ENCODE measurements around the gene RFX8. TPM values are rescaled to one million over a fixed set of nuclear protein-coding genes. Genes with fewer than 3 reads are reported as not detected.

Gene RFX8
- total and polyA plus RNA-seq, 2 of the 13 experiments (the other 11 are each of a cell fraction or from before 2014, with no cell fraction given) = not detected

DNA sequence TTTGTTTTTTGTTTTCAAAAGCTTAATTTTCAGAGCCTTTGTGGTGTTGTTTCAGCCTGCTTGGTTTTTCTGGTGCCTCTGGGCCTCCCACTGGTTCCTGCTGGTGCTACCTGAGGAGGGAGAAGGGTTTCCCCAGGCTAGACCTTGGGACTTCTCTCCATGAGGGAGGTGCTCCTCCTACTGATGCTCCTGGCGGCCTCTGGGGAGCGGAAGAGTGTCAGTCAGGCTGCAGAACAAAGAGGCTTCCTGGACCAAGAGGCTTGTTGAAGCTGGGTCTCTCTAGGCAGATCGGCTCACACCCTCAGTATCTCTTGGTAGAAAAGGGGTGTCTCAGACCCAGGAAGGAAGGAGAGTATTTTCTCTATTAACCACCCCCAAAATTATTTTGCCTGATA lies 32.2 kb downstream of the RFX8 start:
- Histone ChIP-seq H3K79me2 (ENCODE audit: insufficient read depth, low read length) (no peaks in the 10 kb centered on the region), H3K36me3 (replicated peaks in 1 of 2; ENCODE audit: control insufficient read depth in 1 of 2, insufficient read depth in 2 of 2, low read length in 2 of 2) (no peaks in the 10 kb centered on the region), H4K20me1 (ENCODE audit: insufficient read depth, low read length) (no peaks in the 10 kb centered on the region), H2AFZ (ENCODE audit: low read length) (no peak overlapping the region), H3K27me3 (ENCODE audit: control insufficient read depth in 1 of 2, insufficient read depth in 2 of 2, low read length in 2 of 2) (peaks cover 0 to 5% of the 10 kb centered on the region in 2 experiments; a peak in 1 of 5 replicates), H3K9ac (ENCODE audit: insufficient read depth, low read depth, low read length) (no peak overlapping the region), H3K4me2 (ENCODE audit: low read depth, low read length) (no peak overlapping the region), H3K9me3 (ENCODE audit: low read length) (no peaks in the 10 kb centered on the region), H3K4me3 (replicated peaks in 1 of 3; ENCODE audit: insufficient read depth in 1 of 3, low read depth in 2 of 3, low read length in 3 of 3) (no peak overlapping the region), H3K4me1 (ENCODE audit: insufficient read depth, low read length) (peaks cover 18% of the 10 kb centered on the region), H3K27ac (ENCODE audit: extremely low read length, insufficient read depth, low read length) (no peak overlapping the region)
- in situ Hi-C loops (cut with HindIII; ENCODE audit: extremely low pct_ligation_motif_present, low pct_unique_long_range_greater_than_20kb) (no loop called here), intact Hi-C loops (cut with micrococcal nuclease; ENCODE audit: unreplicated experiment) (no loop called here)
- ChIA-PET CTCF (ENCODE audit: low intra/inter-chr PET ratio, low total read pairs) (interaction anchor here (1.2 kb wide), 1 partner anchor 389 kb away, joined by 4 read pairs; no protein-coding TSS in a partner anchor), POLR2A (no interaction called here)
- DNase-seq (ENCODE audit: low spot score) (peak; percentile 59), FAIRE-seq (no peak), ATAC-seq (peak; percentile 92)
- no TSS peak for BruUV-seq (replicated peaks)
- WGBS (ENCODE audit: low lambda C conversion rate) = 0% methylated on average over 3 of the region's 3 CpGs
- peak; percentile 97 for TF ChIP-seq ZNF263 (CRISPR knock-in tag; IDR thresholded peaks at IDR 0.05)
- peak; percentile 59 for TF ChIP-seq XRCC5 (optimal IDR thresholded peaks at IDR 0.05; ENCODE audit: low read length)
- TF ChIP-seq, protein P1, sequence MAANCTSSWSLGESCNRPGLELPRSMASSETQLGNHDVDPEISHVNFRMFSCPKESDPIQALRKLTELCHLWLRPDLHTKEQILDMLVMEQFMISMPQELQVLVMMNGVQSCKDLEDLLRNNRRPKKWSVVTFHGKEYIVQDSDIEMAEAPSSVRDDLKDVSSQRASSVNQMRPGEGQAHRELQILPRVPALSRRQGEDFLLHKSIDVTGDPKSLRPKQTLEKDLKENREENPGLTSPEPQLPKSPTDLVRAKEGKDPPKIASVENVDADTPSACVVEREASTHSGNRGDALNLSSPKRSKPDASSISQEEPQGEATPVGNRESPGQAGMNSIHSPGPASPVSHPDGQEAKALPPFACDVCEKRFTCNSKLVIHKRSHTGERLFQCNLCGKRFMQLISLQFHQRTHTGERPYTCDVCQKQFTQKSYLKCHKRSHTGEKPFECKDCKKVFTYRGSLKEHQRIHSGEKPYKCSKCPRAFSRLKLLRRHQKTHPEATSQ (CRISPR knock-in tag; IDR thresholded peaks at IDR 0.05; ENCODE audit: borderline replicate concordance) = peak; percentile 73; the same call in 1 of the 2 replicates
- 0 out of 2 replicates have a peak, but pooled peaks have one; percentile 41 for TF ChIP-seq ZNF792 (CRISPR knock-in tag; IDR thresholded peaks at IDR 0.05)
- no peak for TF ChIP-seq ZNF746 (CRISPR knock-in tag; IDR thresholded peaks at IDR 0.05)
- no peak for TF ChIP-seq ZNF782 (CRISPR knock-in tag; IDR thresholded peaks at IDR 0.05; ENCODE audit: borderline replicate concordance)
- TF ChIP-seq NCOA2 (CRISPR knock-in tag; IDR thresholded peaks at IDR 0.05) = 0 out of 2 replicates have a peak, but pooled peaks have one; percentile 23
- TF ChIP-seq HOXA3 (CRISPR knock-in tag; IDR thresholded peaks at IDR 0.05) = peak; percentile 15; the same call in 1 of the 2 replicates
- TF ChIP-seq SMC3 (IDR thresholded peaks at IDR 0.05; ENCODE audit: low read length) = peak; percentile 57; the same call in 1 of the 2 replicates
- TF ChIP-seq RBAK (CRISPR knock-in tag; IDR thresholded peaks at IDR 0.05) = peak; percentile 83; the same call in 1 of the 2 replicates
- TF ChIP-seq, protein P2, sequence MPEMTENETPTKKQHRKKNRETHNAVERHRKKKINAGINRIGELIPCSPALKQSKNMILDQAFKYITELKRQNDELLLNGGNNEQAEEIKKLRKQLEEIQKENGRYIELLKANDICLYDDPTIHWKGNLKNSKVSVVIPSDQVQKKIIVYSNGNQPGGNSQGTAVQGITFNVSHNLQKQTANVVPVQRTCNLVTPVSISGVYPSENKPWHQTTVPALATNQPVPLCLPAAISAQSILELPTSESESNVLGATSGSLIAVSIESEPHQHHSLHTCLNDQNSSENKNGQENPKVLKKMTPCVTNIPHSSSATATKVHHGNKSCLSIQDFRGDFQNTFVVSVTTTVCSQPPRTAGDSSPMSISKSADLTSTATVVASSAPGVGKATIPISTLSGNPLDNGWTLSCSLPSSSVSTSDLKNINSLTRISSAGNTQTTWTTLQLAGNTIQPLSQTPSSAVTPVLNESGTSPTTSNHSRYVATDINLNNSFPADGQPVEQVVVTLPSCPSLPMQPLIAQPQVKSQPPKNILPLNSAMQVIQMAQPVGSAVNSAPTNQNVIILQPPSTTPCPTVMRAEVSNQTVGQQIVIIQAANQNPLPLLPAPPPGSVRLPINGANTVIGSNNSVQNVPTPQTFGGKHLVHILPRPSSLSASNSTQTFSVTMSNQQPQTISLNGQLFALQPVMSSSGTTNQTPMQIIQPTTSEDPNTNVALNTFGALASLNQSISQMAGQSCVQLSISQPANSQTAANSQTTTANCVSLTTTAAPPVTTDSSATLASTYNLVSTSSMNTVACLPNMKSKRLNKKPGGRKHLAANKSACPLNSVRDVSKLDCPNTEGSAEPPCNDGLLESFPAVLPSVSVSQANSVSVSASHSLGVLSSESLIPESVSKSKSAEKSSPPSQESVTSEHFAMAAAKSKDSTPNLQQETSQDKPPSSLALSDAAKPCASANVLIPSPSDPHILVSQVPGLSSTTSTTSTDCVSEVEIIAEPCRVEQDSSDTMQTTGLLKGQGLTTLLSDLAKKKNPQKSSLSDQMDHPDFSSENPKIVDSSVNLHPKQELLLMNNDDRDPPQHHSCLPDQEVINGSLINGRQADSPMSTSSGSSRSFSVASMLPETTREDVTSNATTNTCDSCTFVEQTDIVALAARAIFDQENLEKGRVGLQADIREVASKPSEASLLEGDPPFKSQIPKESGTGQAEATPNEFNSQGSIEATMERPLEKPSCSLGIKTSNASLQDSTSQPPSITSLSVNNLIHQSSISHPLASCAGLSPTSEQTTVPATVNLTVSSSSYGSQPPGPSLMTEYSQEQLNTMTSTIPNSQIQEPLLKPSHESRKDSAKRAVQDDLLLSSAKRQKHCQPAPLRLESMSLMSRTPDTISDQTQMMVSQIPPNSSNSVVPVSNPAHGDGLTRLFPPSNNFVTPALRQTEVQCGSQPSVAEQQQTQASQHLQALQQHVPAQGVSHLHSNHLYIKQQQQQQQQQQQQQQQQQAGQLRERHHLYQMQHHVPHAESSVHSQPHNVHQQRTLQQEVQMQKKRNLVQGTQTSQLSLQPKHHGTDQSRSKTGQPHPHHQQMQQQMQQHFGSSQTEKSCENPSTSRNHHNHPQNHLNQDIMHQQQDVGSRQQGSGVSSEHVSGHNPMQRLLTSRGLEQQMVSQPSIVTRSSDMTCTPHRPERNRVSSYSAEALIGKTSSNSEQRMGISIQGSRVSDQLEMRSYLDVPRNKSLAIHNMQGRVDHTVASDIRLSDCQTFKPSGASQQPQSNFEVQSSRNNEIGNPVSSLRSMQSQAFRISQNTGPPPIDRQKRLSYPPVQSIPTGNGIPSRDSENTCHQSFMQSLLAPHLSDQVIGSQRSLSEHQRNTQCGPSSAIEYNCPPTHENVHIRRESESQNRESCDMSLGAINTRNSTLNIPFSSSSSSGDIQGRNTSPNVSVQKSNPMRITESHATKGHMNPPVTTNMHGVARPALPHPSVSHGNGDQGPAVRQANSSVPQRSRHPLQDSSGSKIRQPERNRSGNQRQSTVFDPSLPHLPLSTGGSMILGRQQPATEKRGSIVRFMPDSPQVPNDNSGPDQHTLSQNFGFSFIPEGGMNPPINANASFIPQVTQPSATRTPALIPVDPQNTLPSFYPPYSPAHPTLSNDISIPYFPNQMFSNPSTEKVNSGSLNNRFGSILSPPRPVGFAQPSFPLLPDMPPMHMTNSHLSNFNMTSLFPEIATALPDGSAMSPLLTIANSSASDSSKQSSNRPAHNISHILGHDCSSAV (CRISPR knock-in tag; IDR thresholded peaks at IDR 0.05; ENCODE audit: borderline replicate concordance) = no peak
- TF ChIP-seq, protein P3, sequence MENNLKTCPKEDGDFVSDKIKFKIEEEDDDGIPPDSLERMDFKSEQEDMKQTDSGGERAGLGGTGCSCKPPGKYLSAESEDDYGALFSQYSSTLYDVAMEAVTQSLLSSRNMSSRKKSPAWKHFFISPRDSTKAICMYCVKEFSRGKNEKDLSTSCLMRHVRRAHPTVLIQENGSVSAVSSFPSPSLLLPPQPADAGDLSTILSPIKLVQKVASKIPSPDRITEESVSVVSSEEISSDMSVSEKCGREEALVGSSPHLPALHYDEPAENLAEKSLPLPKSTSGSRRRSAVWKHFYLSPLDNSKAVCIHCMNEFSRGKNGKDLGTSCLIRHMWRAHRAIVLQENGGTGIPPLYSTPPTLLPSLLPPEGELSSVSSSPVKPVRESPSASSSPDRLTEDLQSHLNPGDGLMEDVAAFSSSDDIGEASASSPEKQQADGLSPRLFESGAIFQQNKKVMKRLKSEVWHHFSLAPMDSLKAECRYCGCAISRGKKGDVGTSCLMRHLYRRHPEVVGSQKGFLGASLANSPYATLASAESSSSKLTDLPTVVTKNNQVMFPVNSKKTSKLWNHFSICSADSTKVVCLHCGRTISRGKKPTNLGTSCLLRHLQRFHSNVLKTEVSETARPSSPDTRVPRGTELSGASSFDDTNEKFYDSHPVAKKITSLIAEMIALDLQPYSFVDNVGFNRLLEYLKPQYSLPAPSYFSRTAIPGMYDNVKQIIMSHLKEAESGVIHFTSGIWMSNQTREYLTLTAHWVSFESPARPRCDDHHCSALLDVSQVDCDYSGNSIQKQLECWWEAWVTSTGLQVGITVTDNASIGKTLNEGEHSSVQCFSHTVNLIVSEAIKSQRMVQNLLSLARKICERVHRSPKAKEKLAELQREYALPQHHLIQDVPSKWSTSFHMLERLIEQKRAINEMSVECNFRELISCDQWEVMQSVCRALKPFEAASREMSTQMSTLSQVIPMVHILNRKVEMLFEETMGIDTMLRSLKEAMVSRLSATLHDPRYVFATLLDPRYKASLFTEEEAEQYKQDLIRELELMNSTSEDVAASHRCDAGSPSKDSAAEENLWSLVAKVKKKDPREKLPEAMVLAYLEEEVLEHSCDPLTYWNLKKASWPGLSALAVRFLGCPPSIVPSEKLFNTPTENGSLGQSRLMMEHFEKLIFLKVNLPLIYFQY (CRISPR knock-in tag; IDR thresholded peaks at IDR 0.05; ENCODE audit: borderline replicate concordance) = 0 out of 2 replicates have a peak, but pooled peaks have one; percentile 34
